ENCODE results near the gene KHDC3L. TPM values are rescaled to one million over a fixed set of nuclear protein-coding genes. Genes with fewer than 3 reads are reported as not detected.

Gene KHDC3L
- polyA plus RNA-seq, 3 donors = not detected

DNA sequence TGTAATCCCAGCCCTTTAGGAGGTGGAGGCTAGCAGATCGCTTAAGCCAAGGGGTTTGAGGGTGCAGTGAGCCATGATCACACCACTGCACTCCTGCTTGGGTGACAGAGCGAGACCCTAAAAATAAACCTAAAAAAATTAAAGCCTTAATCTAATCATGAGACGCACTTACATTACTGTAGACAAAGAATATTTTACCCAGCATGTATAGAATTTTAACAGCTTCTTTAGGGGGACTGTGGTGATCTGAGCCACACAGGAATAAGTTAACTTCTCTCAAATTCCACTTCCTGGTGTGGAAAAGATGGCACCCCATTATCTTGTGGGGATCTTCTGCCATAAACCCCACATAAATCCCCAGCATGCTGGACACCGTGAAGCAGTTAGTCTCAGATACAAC lies 9.5 kb downstream of the KHDC3L start:
- no peaks in the 10 kb centered on the region for H3K36me3 Mint-ChIP-seq
- Histone ChIP-seq H4K20me1 (ENCODE audit: insufficient read depth, low read length) (no peaks in the 10 kb centered on the region), H3K27me3 (ENCODE audit: control insufficient read depth in 2 of 2, insufficient read depth in 2 of 2, low read length in 2 of 2) (no peaks in the 10 kb centered on the region), H3K36me3 (replicated peaks in 1 of 2; ENCODE audit: control insufficient read depth in 1 of 2, insufficient read depth in 2 of 2, low read length in 2 of 2) (no peaks in the 10 kb centered on the region), H3K27ac (ENCODE audit: low read depth in 1 of 2, low read length in 2 of 2) (no peak overlapping the region), H3K79me2 (ENCODE audit: insufficient read depth, low read length) (no peaks in the 10 kb centered on the region), H3K9ac (ENCODE audit: insufficient read depth, low read length, poor library complexity, severe bottlenecking) (no peak overlapping the region), H3K4me3 (replicated peaks in 1 of 3; ENCODE audit: low read depth in 2 of 3, low read length in 3 of 3) (no peak overlapping the region), H3K4me1 (ENCODE audit: control insufficient read depth in 1 of 2, insufficient read depth in 2 of 2, low read length in 2 of 2) (no peaks in the 10 kb centered on the region), H2AFZ (ENCODE audit: insufficient read depth, low read depth, low read length, poor library complexity, severe bottlenecking) (no peak overlapping the region), H3K4me2 (replicated peaks; ENCODE audit: extremely low read depth, low read length, poor library complexity, severe bottlenecking) (no peak overlapping the region), H3K9me3 (replicated peaks in 1 of 2; ENCODE audit: control insufficient read depth in 1 of 2, insufficient read depth in 1 of 2, low read length in 2 of 2) (peaks cover 9 to 29% of the 10 kb centered on the region in 2 donors)
- TF ChIP-seq CTCF (IDR thresholded peaks at IDR 0.05) = no peak
- intact Hi-C loops (cut with micrococcal nuclease) = no loop called here
- DNase-seq = no peak
- no peaks in the 10 kb centered on the region for H3K4me1 Mint-ChIP-seq
- no peak overlapping the region for H3K4me3 Mint-ChIP-seq
- no peak overlapping the region for H3K27ac Mint-ChIP-seq
- 100% methylated on average over 2 of the region's 4 CpGs for WGBS (ENCODE audit: insufficient coverage)
- peaks cover 1 to 5% (median 1%) of the 10 kb centered on the region in 3 donors for H3K27me3 Mint-ChIP-seq (ENCODE audit: low read depth in 3 of 3)
- H3K9me3 Mint-ChIP-seq = peaks cover 4 to 26% (median 24%) of the 10 kb centered on the region in 7 donors

DNA sequence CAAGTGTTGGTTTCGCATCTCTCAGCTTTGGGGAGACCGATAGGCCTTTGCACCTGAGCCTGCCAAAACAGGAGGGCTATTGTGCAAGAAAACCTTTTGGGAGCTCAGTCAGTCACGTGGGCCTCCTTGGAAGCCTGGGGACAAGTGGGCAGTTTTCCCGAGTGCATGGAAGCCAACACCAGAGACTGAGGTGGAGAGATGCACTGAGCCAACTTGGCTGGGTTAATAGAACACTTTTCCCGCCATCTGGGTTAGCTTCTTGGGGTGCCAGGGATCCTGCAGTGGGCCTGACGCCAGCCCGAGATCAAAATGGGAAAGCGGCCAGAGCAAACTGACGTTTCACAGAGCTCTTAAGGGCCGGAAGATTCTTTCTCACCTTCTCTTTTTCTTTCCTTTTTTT lies 10.1 kb downstream of the KHDC3L start:
- Mint-ChIP-seq H3K36me3 (no peaks in the 10 kb centered on the region), H3K27ac (no peak overlapping the region), H3K27me3 (ENCODE audit: low read depth in 3 of 3) (peaks cover 1 to 5% (median 1%) of the 10 kb centered on the region in 3 donors), H3K4me3 (no peak overlapping the region), H3K9me3 (peaks cover 4 to 26% (median 24%) of the 10 kb centered on the region in 7 donors), H3K4me1 (no peaks in the 10 kb centered on the region)
- Histone ChIP-seq H4K20me1 (ENCODE audit: insufficient read depth, low read length) (no peaks in the 10 kb centered on the region), H3K4me1 (ENCODE audit: control insufficient read depth in 1 of 2, insufficient read depth in 2 of 2, low read length in 2 of 2) (no peaks in the 10 kb centered on the region), H3K4me2 (replicated peaks; ENCODE audit: extremely low read depth, low read length, poor library complexity, severe bottlenecking) (no peak overlapping the region), H3K79me2 (ENCODE audit: insufficient read depth, low read length) (no peaks in the 10 kb centered on the region), H2AFZ (ENCODE audit: insufficient read depth, low read depth, low read length, poor library complexity, severe bottlenecking) (no peak overlapping the region), H3K4me3 (replicated peaks in 1 of 3; ENCODE audit: low read depth in 2 of 3, low read length in 3 of 3) (no peak overlapping the region), H3K27ac (ENCODE audit: low read depth in 1 of 2, low read length in 2 of 2) (no peak overlapping the region), H3K9me3 (replicated peaks in 1 of 2; ENCODE audit: control insufficient read depth in 1 of 2, insufficient read depth in 1 of 2, low read length in 2 of 2) (peaks cover 9 to 29% of the 10 kb centered on the region in 2 donors), H3K27me3 (ENCODE audit: control insufficient read depth in 2 of 2, insufficient read depth in 2 of 2, low read length in 2 of 2) (no peaks in the 10 kb centered on the region), H3K36me3 (replicated peaks in 1 of 2; ENCODE audit: control insufficient read depth in 1 of 2, insufficient read depth in 2 of 2, low read length in 2 of 2) (no peaks in the 10 kb centered on the region), H3K9ac (ENCODE audit: insufficient read depth, low read length, poor library complexity, severe bottlenecking) (no peak overlapping the region)
- 96% methylated on average over 5 of the region's 10 CpGs for WGBS (ENCODE audit: insufficient coverage)
- intact Hi-C loops (cut with micrococcal nuclease) = no loop called here
- no peak for DNase-seq
- no peak for TF ChIP-seq CTCF (IDR thresholded peaks at IDR 0.05)
